Liver (tissue), 2 donors: ENCODE data around the gene CALHM5.

Source experiments
- GABPA ChIP-seq, 2 donors: IDR thresholded peaks in 1 of 2; conservative IDR thresholded peaks in 1 of 2; 2 replicates each; pipeline ENCODE4 v1.6.1; 2016; ENCODE audit warnings: antibody characterized with exemption in 2 of 2, mild to moderate bottlenecking in 1 of 2, moderate library complexity in 1 of 2
- MAX ChIP-seq: IDR thresholded peaks from 2 replicates; pipeline ENCODE4 v1.6.1; 2016; ENCODE audit warnings: antibody characterized with exemption
- donor health status: healthy.

- TF ChIP-seq MAX = no peak
- no peak for TF ChIP-seq GABPA (IDR thresholded peaks at IDR 0.05 in 1 of 2, conservative IDR thresholded peaks at IDR 0.05 in 1 of 2)
These were observed 11.5 kb downstream of the CALHM5 start for GRCh38 chr6:116522896-116523295.
